SK-N-SH treated with all-trans-retinoic acid at 6 μM for 48 hours (cell line): ENCODE data around the gene FXYD6.

Experiments
- ATAC-seq: fragments of 200-7000 bp; cut with Tn5 transposase; 3 replicates; pipeline ENCODE4 v1.9.1; 2020; ENCODE audit warnings: mild to moderate bottlenecking, moderate library complexity
- ARNTL ChIP-seq: fragments of 450-650 bp; formaldehyde crosslinking; IDR thresholded peaks from 2 replicates; pipeline ENCODE4 v1.5.0; 2020; ENCODE audit warnings: low read depth, mild to moderate bottlenecking, moderate library complexity, borderline replicate concordance
- BACH2 ChIP-seq: fragments of 250-450 bp; sonication (Bioruptor Pico); IDR thresholded peaks from 2 replicates; pipeline ENCODE4 v1.9.0; 2021; ENCODE audit warnings: mild to moderate bottlenecking, borderline replicate concordance
- CSDC2 ChIP-seq: fragments of 250-450 bp; sonication (Bioruptor Pico); IDR thresholded peaks from 2 replicates; pipeline ENCODE4 v1.5.0; 2020; ENCODE audit warnings: mild to moderate bottlenecking, moderate library complexity
- CSRNP3 ChIP-seq: fragments of 250-450 bp; sonication (Bioruptor Pico); IDR thresholded peaks from 2 replicates; pipeline ENCODE4 v1.5.1; 2021; ENCODE audit warnings: mild to moderate bottlenecking, moderate library complexity
- ESRRG ChIP-seq: fragments of 250-450 bp; sonication (Bioruptor Pico); IDR thresholded peaks from 2 replicates; pipeline ENCODE4 v1.6.1; 2021; ENCODE audit warnings: mild to moderate bottlenecking
- OSR1 ChIP-seq: fragments of 250-450 bp; sonication (Bioruptor Pico); IDR thresholded peaks from 2 replicates; pipeline ENCODE4 v1.8.0; 2022; ENCODE audit warnings: moderate library complexity, mild to moderate bottlenecking, inconsistent platforms
- PATZ1 ChIP-seq: fragments of 250-450 bp; sonication (Bioruptor Pico); IDR thresholded peaks from 2 replicates; pipeline ENCODE4 v1.8.0; 2020; ENCODE audit warnings: mild to moderate bottlenecking, moderate library complexity, borderline replicate concordance
- POU6F1 ChIP-seq: fragments of 250-450 bp; sonication (Bioruptor Pico); IDR thresholded peaks from 2 replicates; pipeline ENCODE4 v1.8.0; 2021; ENCODE audit warnings: low read depth, mild to moderate bottlenecking, moderate library complexity, borderline replicate concordance
- PPARA ChIP-seq: fragments of 250-450 bp; sonication (Bioruptor Pico); IDR thresholded peaks from 2 replicates; pipeline ENCODE4 v1.5.0; 2020; ENCODE audit warnings: mild to moderate bottlenecking, borderline replicate concordance
- TSHZ2 ChIP-seq: fragments of 250-450 bp; sonication (Bioruptor Pico); IDR thresholded peaks from 2 replicates; pipeline ENCODE4 v1.5.0; 2020; ENCODE audit warnings: mild to moderate bottlenecking, moderate library complexity
- ZC3H10 ChIP-seq: fragments of 250-450 bp; sonication (Bioruptor Pico); IDR thresholded peaks from 2 replicates; pipeline ENCODE4 v1.5.1; 2021; ENCODE audit warnings: mild to moderate bottlenecking, moderate library complexity
- ZFP3 ChIP-seq: fragments of 250-450 bp; sonication (Bioruptor Pico); IDR thresholded peaks from 2 replicates; pipeline ENCODE4 v1.5.0; 2020; ENCODE audit warnings: mild to moderate bottlenecking, moderate library complexity
- ZFP30 ChIP-seq: fragments of 450-650 bp; formaldehyde crosslinking; IDR thresholded peaks from 2 replicates; pipeline ENCODE4 v1.5.0; 2022; ENCODE audit warnings: mild to moderate bottlenecking, moderate library complexity
- ZNF565 ChIP-seq: fragments of 450-650 bp; formaldehyde crosslinking; conservative IDR thresholded peaks from 2 replicates; pipeline ENCODE4 v1.5.0; 2020; ENCODE audit warnings: low read depth, mild to moderate bottlenecking, moderate library complexity
- ZNF70 ChIP-seq: fragments of 450-650 bp; formaldehyde crosslinking; IDR thresholded peaks from 2 replicates; pipeline ENCODE4 v1.5.0; 2020; ENCODE audit warnings: mild to moderate bottlenecking, moderate library complexity
- ZNF8 ChIP-seq: fragments of 450-650 bp; formaldehyde crosslinking; IDR thresholded peaks from 2 replicates; pipeline ENCODE4 v1.5.0; 2020; ENCODE audit warnings: mild to moderate bottlenecking, moderate library complexity

FXYD6 gene

GRCh38 chr11:117830072-117830471 lies 46.4 kb downstream of the FXYD6 start:
- ATAC-seq: no peak

GRCh38 chr11:117829369-117829725 lies 47.1 kb downstream of the FXYD6 start:
- no peak for TF ChIP-seq ZNF70 (CRISPR knock-in tag)
- no peak for TF ChIP-seq ZFP30 (CRISPR knock-in tag)
- TF ChIP-seq ZC3H10 (CRISPR knock-in tag): no peak
- no peak for TF ChIP-seq BACH2
- TF ChIP-seq POU6F1: no peak
- TF ChIP-seq PATZ1 (CRISPR knock-in tag): no peak
- TF ChIP-seq ZFP3 (CRISPR knock-in tag): no peak
- no peak for TF ChIP-seq OSR1 (CRISPR knock-in tag)
- TF ChIP-seq TSHZ2 (CRISPR knock-in tag): no peak
- no peak for TF ChIP-seq ZNF8 (CRISPR knock-in tag)
- no peak for TF ChIP-seq CSRNP3
- no peak for TF ChIP-seq PPARA (CRISPR knock-in tag)
- TF ChIP-seq ARNTL (CRISPR knock-in tag): no peak
- no peak for TF ChIP-seq ESRRG (CRISPR knock-in tag)

More at GRCh38 chr11:117830072-117830471, 46.4 kb downstream of the FXYD6 start:
- TF ChIP-seq OSR1 (CRISPR knock-in tag): no peak
- TF ChIP-seq ZNF8 (CRISPR knock-in tag): no peak
- TF ChIP-seq ZNF70 (CRISPR knock-in tag): no peak
- TF ChIP-seq ZNF565 (CRISPR knock-in tag): no peak
- no peak for TF ChIP-seq CSDC2 (CRISPR knock-in tag)
- TF ChIP-seq PATZ1 (CRISPR knock-in tag): no peak
- TF ChIP-seq ZFP3 (CRISPR knock-in tag): no peak
- TF ChIP-seq ESRRG (CRISPR knock-in tag): no peak
- TF ChIP-seq TSHZ2 (CRISPR knock-in tag): no peak
- TF ChIP-seq PPARA (CRISPR knock-in tag): no peak
- TF ChIP-seq, all 23 proteins: peak for 0

More at GRCh38 chr11:117829369-117829725, 47.1 kb downstream of the FXYD6 start:
- ATAC-seq: no peak
